ENCODE results near the gene CDK13.

Gene CDK13

GRCh38 chr7:40148671-40149070, 198.6 kb downstream of the CDK13 start:
- Histone ChIP-seq H3K4me3 (no peak overlapping the region), H3K27ac (no peak overlapping the region)
- no peak for DNase-seq (ENCODE audit: low spot score)
- TF ChIP-seq CTCF (IDR thresholded peaks at IDR 0.05): no peak

All from coronary artery (tissue), 2 donors.